Thymus (tissue), 11 donors: ENCODE data around the gene NDST3. TPM values are rescaled to one million over a fixed set of nuclear protein-coding genes. Genes with fewer than 3 reads are reported as not detected.

Experiments used
- DNase-seq, 9 donors: peaks; one replicate each; pipeline ENCODE4 v3.0.0-alpha.2; 2013; ENCODE audit warnings: low spot score in 9 of 9, low read depth in 6 of 9, missing footprints in 1 of 9
- H3K27ac ChIP-seq, 2 donors: one replicate each; pipeline ENCODE4 v1.5.1; 2013; ENCODE audit warnings: control low read depth in 1 of 2, low read depth in 1 of 2, low read length in 1 of 2, mild to moderate bottlenecking in 1 of 2, moderate library complexity in 1 of 2
- H3K27me3 ChIP-seq, 2 donors: one replicate each; pipeline ENCODE4 v1.5.1; 2013; ENCODE audit warnings: low read length in 1 of 2; ENCODE audit not compliant: control insufficient read depth in 2 of 2, insufficient read depth in 1 of 2
- H3K36me3 ChIP-seq, 2 donors: one replicate each; pipeline ENCODE4 v1.5.1; 2013; ENCODE audit warnings: low read length in 1 of 2, mild to moderate bottlenecking in 1 of 2, moderate library complexity in 1 of 2; ENCODE audit not compliant: control insufficient read depth in 2 of 2, insufficient read depth in 2 of 2
- H3K4me1 ChIP-seq, 2 donors: one replicate each; pipeline ENCODE4 v1.5.1; 2013; ENCODE audit warnings: low read length in 2 of 2; ENCODE audit not compliant: control insufficient read depth in 2 of 2, insufficient read depth in 2 of 2
- H3K4me3 ChIP-seq, 2 donors: one replicate each; pipeline ENCODE4 v1.5.1; 2013; ENCODE audit warnings: low read length in 2 of 2, control low read depth in 1 of 2, mild to moderate bottlenecking in 1 of 2
- H3K9me3 ChIP-seq, 2 donors: one replicate each; pipeline ENCODE4 v1.5.1; 2013; ENCODE audit warnings: low read length in 1 of 2, mild to moderate bottlenecking in 1 of 2; ENCODE audit not compliant: control insufficient read depth in 2 of 2, insufficient read depth in 1 of 2
- WGBS: extraction: QIAGEN DNeasy Blood & Tissue Kit; methylation state at CpG from one replicate; pipeline ENCODE4 v1.1.7; 2013; 5-methylcytosine and 5-hydroxymethylcytosine counted together
- polyA plus RNA-seq: library from polyadenylated mRNA; stranded (reverse); fragments of 200-250 nt; gene quantifications from one replicate; pipeline ENCODE4 v1.2.3, GENCODE V29; 2013
- total RNA-seq: library from RNA; stranded (reverse); fragments of 120-200 nt; gene quantifications from one replicate; pipeline ENCODE4 v1.2.4, GENCODE V29; 2013
- donor health status: healthy.

Gene NDST3
- total and polyA plus RNA-seq, 2 donors, result 1.0 to 5.7 TPM

GRCh38 chr4:118180776-118181175 is 146.5 kb downstream of the NDST3 start:
- WGBS, result 68% methylated on average over 2 of the region's 2 CpGs
- no peak overlapping the region for H3K27ac ChIP-seq

GRCh38 chr4:118190903-118191302 is 156.6 kb downstream of the NDST3 start:
- Histone ChIP-seq H3K4me3 (no peak overlapping the region), H3K36me3 (no peaks in the 10 kb centered on the region), H3K27me3 (no peaks in the 10 kb centered on the region), H3K4me1 (no peaks in the 10 kb centered on the region), H3K9me3 (peaks cover 0 to 13% of the 10 kb centered on the region in 2 donors), H3K27ac (no peak overlapping the region)
- DNase-seq, result no peak
- 96% methylated on average over 2 of the region's 2 CpGs for WGBS

More at GRCh38 chr4:118180776-118181175, 146.5 kb downstream of the NDST3 start:
- H3K36me3 ChIP-seq, result no peaks in the 10 kb centered on the region
- H3K9me3 ChIP-seq, result no peaks in the 10 kb centered on the region
- H3K27me3 ChIP-seq, result no peaks in the 10 kb centered on the region
- H3K4me3 ChIP-seq, result no peak overlapping the region
- H3K4me1 ChIP-seq, result peaks cover 0 to under 1% of the 10 kb centered on the region in 2 donors
- no peak for DNase-seq

- 98% methylated on average over 6 of the region's 6 CpGs for WGBS
- Histone ChIP-seq H3K36me3 (no peaks in the 10 kb centered on the region), H3K4me3 (no peak overlapping the region), H3K27ac (no peak overlapping the region), H3K27me3 (no peaks in the 10 kb centered on the region), H3K4me1 (no peaks in the 10 kb centered on the region), H3K9me3 (peaks cover 0 to 13% of the 10 kb centered on the region in 2 donors)
- no peak for DNase-seq
Measured at GRCh38 chr4:118193421-118193820, 159.1 kb downstream of the NDST3 start.

GRCh38 chr4:118206627-118207026 is 172.3 kb downstream of the NDST3 start:
- H3K36me3 ChIP-seq, result no peaks in the 10 kb centered on the region
- no peak overlapping the region for H3K4me3 ChIP-seq
- WGBS, result 97% methylated on average over 2 of the region's 2 CpGs
- H3K9me3 ChIP-seq, result peaks cover 0 to 5% of the 10 kb centered on the region in 2 donors
- no peak overlapping the region for H3K27ac ChIP-seq
- H3K27me3 ChIP-seq, result no peaks in the 10 kb centered on the region
- DNase-seq, result no peak
- H3K4me1 ChIP-seq, result no peaks in the 10 kb centered on the region

- Histone ChIP-seq H3K27ac (no peak overlapping the region), H3K9me3 (no peaks in the 10 kb centered on the region), H3K27me3 (no peaks in the 10 kb centered on the region), H3K36me3 (no peaks in the 10 kb centered on the region), H3K4me3 (no peak overlapping the region), H3K4me1 (no peaks in the 10 kb centered on the region)
- WGBS, result 94% methylated on average over 3 of the region's 3 CpGs
- DNase-seq, result no peak
Measured at GRCh38 chr4:118213101-118213500, 178.8 kb downstream of the NDST3 start.

GRCh38 chr4:118215826-118216225 is 181.5 kb downstream of the NDST3 start:
- DNase-seq, result no peak
- Histone ChIP-seq H3K9me3 (no peaks in the 10 kb centered on the region), H3K36me3 (no peaks in the 10 kb centered on the region), H3K4me3 (no peak overlapping the region), H3K27ac (no peak overlapping the region), H3K27me3 (no peaks in the 10 kb centered on the region), H3K4me1 (no peaks in the 10 kb centered on the region)
- 98% methylated on average over 2 of the region's 2 CpGs for WGBS

- Histone ChIP-seq H3K4me1 (no peaks in the 10 kb centered on the region), H3K4me3 (no peak overlapping the region), H3K27ac (no peak overlapping the region), H3K27me3 (no peaks in the 10 kb centered on the region), H3K9me3 (no peaks in the 10 kb centered on the region), H3K36me3 (no peaks in the 10 kb centered on the region)
- peak in 1 of 9 donors; percentile 13 for DNase-seq
- WGBS, result 58% methylated on average over 2 of the region's 2 CpGs
Measured at GRCh38 chr4:118221227-118221800, 187.0 kb downstream of the NDST3 start.

GRCh38 chr4:118224243-118224829 is 190.1 kb downstream of the NDST3 start:
- Histone ChIP-seq H3K4me1 (no peaks in the 10 kb centered on the region), H3K27me3 (no peaks in the 10 kb centered on the region), H3K27ac (no peak overlapping the region), H3K36me3 (no peaks in the 10 kb centered on the region), H3K4me3 (no peak overlapping the region), H3K9me3 (no peaks in the 10 kb centered on the region)
- 23% methylated on average over 3 of the region's 3 CpGs for WGBS
- peak in 8 of 9 donors; percentile 17 to 73 (median 38) for DNase-seq

- H3K4me1 ChIP-seq, result no peaks in the 10 kb centered on the region
- DNase-seq, result no peak
- no peaks in the 10 kb centered on the region for H3K9me3 ChIP-seq
- no peaks in the 10 kb centered on the region for H3K27me3 ChIP-seq
- H3K36me3 ChIP-seq, result no peaks in the 10 kb centered on the region
- no peak overlapping the region for H3K27ac ChIP-seq
- 93% methylated on average over 4 of the region's 4 CpGs for WGBS
- no peak overlapping the region for H3K4me3 ChIP-seq
Measured at GRCh38 chr4:118225511-118225910, 191.2 kb downstream of the NDST3 start.
